Fibroblast of villous mesenchyme (primary cell): ENCODE data around the gene NR5A1. TPM values are rescaled to one million over a fixed set of nuclear protein-coding genes. Genes with fewer than 3 reads are reported as not detected.
A peak's percentile ranks its signal among the peaks of the same experiment; 100 is the strongest.

Experiments used
- DNase-seq: peaks from one replicate; pipeline ENCODE4 v3.0.0-alpha.2; 2010; ENCODE audit warnings: low read depth
- H3K4me3 ChIP-seq: 2 replicates; pipeline ENCODE4 v1.5.1; 2011; ENCODE audit warnings: low read depth, mild to moderate bottlenecking, low read length
- total RNA-seq: library from RNA; depleted of rRNA; stranded (reverse); fragments of >200 nt; gene quantifications from 2 replicates; pipeline ENCODE4 v1.2.3, GENCODE V29; 2012
- TF ChIP-seq, protein P1 (sequence below): IDR thresholded peaks from 2 replicates; pipeline ENCODE4 v1.5.1; 2012; ENCODE audit warnings: low read depth, mild to moderate bottlenecking, low read length; ENCODE audit not compliant: insufficient read depth

Gene NR5A1
- total RNA-seq: not detected in 2 replicates

DNA sequence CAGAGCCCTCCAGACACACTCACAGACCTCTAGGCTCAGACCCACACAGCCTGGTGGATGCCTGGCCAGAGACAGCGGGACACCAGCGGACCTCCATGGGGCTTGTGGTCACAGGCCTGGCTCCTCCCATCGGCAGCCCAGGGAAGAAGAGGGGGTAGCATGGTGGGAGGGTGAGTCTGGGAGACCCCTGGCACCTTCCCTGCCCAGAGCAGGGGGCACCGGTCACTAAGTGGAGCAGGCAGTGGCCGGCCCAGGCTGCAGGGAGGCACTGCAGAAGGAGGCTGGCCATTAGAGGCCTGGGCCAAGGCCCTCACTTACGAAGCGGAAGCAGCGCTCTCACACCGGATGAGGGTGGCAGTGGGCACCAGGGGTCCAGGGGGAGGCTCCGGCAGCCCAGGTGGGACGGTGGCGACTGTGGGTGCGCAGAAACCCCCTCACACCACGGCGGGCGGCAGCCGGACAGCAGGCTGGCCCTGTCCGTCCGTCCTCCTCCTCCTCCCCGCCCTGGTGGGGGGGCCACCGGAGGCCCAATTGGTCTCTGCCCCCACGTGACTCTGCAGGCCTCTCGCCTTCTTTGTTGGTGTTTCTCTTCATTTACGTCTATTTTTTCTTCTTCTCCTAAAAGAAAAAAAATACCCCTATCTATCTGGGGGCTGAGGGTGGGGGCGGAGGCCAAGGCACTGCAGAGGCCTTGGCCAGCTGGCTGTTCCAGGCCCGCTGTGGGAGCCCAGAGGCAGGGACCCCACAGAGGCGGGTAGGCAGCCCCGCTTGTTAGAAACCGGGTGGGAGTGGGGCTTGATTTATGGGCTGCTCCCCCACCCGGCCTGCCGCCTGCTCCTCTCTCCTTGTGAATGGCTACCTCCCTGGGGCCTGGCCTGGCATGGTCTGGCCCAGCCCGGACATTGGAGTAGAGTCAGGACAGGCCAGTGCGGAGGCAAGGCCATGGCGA is at the start of gene NR5A1:
Gene NR5A1 (minus strand): TSS at position 469 of the 949 bp plus-strand sequence. CDS start 4,004 bp downstream, outside the sequence.
- no peak for DNase-seq
- TF ChIP-seq, protein P1, sequence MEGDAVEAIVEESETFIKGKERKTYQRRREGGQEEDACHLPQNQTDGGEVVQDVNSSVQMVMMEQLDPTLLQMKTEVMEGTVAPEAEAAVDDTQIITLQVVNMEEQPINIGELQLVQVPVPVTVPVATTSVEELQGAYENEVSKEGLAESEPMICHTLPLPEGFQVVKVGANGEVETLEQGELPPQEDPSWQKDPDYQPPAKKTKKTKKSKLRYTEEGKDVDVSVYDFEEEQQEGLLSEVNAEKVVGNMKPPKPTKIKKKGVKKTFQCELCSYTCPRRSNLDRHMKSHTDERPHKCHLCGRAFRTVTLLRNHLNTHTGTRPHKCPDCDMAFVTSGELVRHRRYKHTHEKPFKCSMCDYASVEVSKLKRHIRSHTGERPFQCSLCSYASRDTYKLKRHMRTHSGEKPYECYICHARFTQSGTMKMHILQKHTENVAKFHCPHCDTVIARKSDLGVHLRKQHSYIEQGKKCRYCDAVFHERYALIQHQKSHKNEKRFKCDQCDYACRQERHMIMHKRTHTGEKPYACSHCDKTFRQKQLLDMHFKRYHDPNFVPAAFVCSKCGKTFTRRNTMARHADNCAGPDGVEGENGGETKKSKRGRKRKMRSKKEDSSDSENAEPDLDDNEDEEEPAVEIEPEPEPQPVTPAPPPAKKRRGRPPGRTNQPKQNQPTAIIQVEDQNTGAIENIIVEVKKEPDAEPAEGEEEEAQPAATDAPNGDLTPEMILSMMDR: no peak
- no peak within 1 kb of the TSS for H3K4me3 ChIP-seq

- no peak for DNase-seq
- TF ChIP-seq, protein P1: no peak
- H3K4me3 ChIP-seq: no peak overlapping the region
These were observed 47.8 kb upstream of the NR5A1 start for GRCh38 chr9:124555043-124555442.

GRCh38 chr9:124553738-124554137 is 46.5 kb upstream of the NR5A1 start:
- no peak overlapping the region for H3K4me3 ChIP-seq
- TF ChIP-seq, protein P1: no peak
- DNase-seq: peak; percentile 36

DNA sequence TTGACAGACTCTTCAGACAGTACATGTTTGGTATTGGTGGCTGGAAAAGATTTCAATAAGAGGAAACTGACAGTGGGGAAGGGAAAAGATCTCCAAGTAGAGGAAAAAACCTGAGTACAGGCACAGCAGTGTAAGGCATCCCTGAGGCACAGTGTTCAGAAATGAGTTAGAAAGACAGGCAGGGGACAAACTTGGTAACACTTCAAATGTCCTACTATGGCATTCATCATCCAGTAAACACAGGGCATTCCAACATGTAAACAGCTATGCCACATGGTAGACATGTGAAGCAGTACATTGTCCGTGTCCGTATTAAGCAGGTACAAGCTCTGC is 45.0 kb upstream of the NR5A1 start:
- no peak overlapping the region for H3K4me3 ChIP-seq
- TF ChIP-seq, protein P1: no peak
- DNase-seq: no peak

DNA sequence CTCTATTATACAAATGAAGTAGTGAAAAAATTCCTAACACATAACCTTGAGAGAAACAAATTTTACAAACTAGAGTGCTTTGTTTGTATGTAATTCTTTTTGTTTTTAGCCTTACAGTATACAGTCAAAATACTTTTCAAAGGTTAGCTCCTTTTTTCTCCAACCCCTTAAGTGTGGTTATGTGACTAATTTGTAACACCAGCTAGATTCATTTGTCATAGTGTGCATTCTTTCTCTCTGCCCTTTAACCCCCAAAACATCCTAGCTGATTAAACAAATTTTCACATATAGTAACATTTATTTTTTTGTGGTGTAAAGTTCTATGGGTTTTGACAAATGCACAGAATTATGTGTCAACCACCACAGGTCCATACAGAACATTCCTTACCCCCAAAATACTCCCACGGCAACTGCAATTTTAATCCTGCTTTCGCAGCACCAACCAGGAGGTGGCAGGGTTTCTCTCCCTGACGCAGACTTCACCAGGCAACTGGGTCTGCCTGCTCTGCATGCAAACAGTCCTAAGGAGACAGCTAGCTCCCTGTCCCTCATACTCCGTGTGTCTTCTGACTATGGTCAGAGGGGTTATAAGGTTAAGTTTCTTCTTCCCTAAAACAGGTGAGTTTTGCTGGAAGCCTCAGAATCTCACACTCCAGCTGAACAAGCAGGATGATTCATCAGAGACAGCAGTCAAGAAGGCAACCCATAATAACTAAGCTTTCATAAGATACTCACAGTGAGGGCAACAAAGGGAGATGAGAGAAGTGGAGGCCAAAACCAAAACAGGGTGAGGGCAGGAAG is 44.5 kb upstream of the NR5A1 start:
- TF ChIP-seq, protein P1: peak; percentile 75
- peak; percentile 67 for DNase-seq
- no peak overlapping the region for H3K4me3 ChIP-seq

DNA sequence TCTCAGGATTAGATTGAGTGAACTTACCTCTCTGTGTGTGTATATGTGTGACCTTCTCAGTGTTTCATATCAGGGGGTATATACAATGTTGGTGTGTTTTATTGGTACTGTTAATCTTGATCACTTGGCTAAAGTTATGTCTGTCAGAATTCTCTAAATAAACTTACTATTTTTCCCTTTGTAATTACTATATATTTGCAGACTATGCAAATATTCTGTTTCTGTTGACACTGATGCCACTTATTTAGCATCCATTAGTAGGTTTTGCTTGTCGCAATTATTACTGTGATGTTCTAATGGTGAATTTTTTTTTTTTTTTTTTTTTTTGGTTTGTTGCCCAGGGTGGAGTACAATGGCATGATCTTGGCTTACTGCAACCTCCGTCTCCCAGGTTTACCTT is 42.9 kb upstream of the NR5A1 start:
- TF ChIP-seq, protein P1: no peak
- no peak for DNase-seq
- no peak overlapping the region for H3K4me3 ChIP-seq
